GM23338 (cell line): Measurements from ENCODE around the gene SLC25A11. TPM values are rescaled to one million over a fixed set of nuclear protein-coding genes. Genes with fewer than 3 reads are reported as not detected.

ENCODE experiments used
- ATAC-seq: fragments of 200-7000 bp; cut with Tn5 transposase; 3 replicates; pipeline ENCODE4 v1.9.1; 2020
- DNase-seq: peaks from one replicate; pipeline ENCODE4 v3.0.0-alpha.2; 2015; ENCODE audit warnings: low spot score
- H2AFZ ChIP-seq: fragments of 200-600 bp; sonication (generic); 2 replicates; pipeline ENCODE4 v1.8.0; 2016; ENCODE audit warnings: antibody characterized with exemption, mild to moderate bottlenecking, moderate library complexity
- H3F3A ChIP-seq: fragments of 200-600 bp; sonication (generic); replicated peaks from 2 replicates; pipeline ENCODE4 v1.8.0; 2017; ENCODE audit warnings: antibody characterized with exemption, mixed run types, low read depth
- H3K27ac ChIP-seq: fragments of 200-600 bp; sonication (generic); 2 replicates; pipeline ENCODE4 v1.6.1; 2016; ENCODE audit warnings: low read depth
- H3K27me3 ChIP-seq: fragments of 200-600 bp; sonication (generic); 2 replicates; pipeline ENCODE4 v1.8.0; 2016; ENCODE audit warnings: mild to moderate bottlenecking, mixed run types, moderate library complexity; ENCODE audit not compliant: insufficient read depth
- H3K36me3 ChIP-seq: fragments of 200-600 bp; sonication (generic); 2 replicates; pipeline ENCODE4 v1.8.0; 2016; ENCODE audit warnings: mild to moderate bottlenecking; ENCODE audit not compliant: insufficient read depth
- H3K4me1 ChIP-seq: fragments of 200-600 bp; sonication (generic); 2 replicates; pipeline ENCODE4 v1.8.0; 2016; ENCODE audit warnings: mild to moderate bottlenecking, moderate library complexity; ENCODE audit not compliant: insufficient read depth
- H3K4me2 ChIP-seq: fragments of 200-600 bp; sonication (generic); 2 replicates; pipeline ENCODE4 v1.7.1; 2017; ENCODE audit warnings: mixed run types
- H3K4me3 ChIP-seq: fragments of 200-600 bp; sonication (generic); 2 replicates; pipeline ENCODE4 v1.6.1; 2016; ENCODE audit warnings: mixed run types
- H3K79me2 ChIP-seq: fragments of 200-600 bp; sonication (generic); replicated peaks from 2 replicates; pipeline ENCODE4 v1.8.0; 2017; ENCODE audit warnings: mild to moderate bottlenecking; ENCODE audit not compliant: insufficient read depth
- H3K9me2 ChIP-seq: fragments of 200-600 bp; sonication (generic); 2 replicates; pipeline ENCODE4 v1.8.0; 2017; ENCODE audit not compliant: insufficient read depth
- H4K20me1 ChIP-seq: fragments of 200-600 bp; sonication (generic); replicated peaks from 2 replicates; pipeline ENCODE4 v1.8.0; 2017; ENCODE audit warnings: mild to moderate bottlenecking; ENCODE audit not compliant: insufficient read depth
- H3K27ac Mint-ChIP-seq: 2 replicates; pipeline ENCODE4 v1.8.0; 2020; ENCODE audit warnings: inconsistent platforms, mild to moderate bottlenecking, moderate library complexity, mixed read lengths
- H3K27me3 Mint-ChIP-seq: 3 replicates; pipeline ENCODE4 v1.8.0; 2022; ENCODE audit warnings: low read depth, mild to moderate bottlenecking, moderate library complexity, mixed read lengths, inconsistent platforms; ENCODE audit not compliant: insufficient read depth, poor library complexity
- H3K36me3 Mint-ChIP-seq: 3 replicates; pipeline ENCODE4 v1.8.0; 2021; ENCODE audit warnings: low read depth, mild to moderate bottlenecking, inconsistent platforms, moderate library complexity, mixed read lengths
- H3K4me1 Mint-ChIP-seq: 3 replicates; pipeline ENCODE4 v1.8.0; 2020; ENCODE audit warnings: mild to moderate bottlenecking, inconsistent platforms, mixed read lengths
- H3K4me3 Mint-ChIP-seq: 3 replicates; pipeline ENCODE4 v1.8.0; 2021; ENCODE audit warnings: moderate library complexity, mild to moderate bottlenecking, inconsistent platforms, mixed read lengths
- H3K9me3 Mint-ChIP-seq: 3 replicates; pipeline ENCODE4 v1.8.0; 2020; ENCODE audit warnings: moderate library complexity, mild to moderate bottlenecking, inconsistent platforms, mixed read lengths
- CTCF ChIP-seq, 2 experiments: fragments of 200-600 bp in 1 of 2; sonication (generic) in 1 of 2; conservative IDR thresholded peaks; 2 replicates each; pipeline versions ENCODE4 v1.5.1 to v1.6.1; 2016 to 2017; ENCODE audit warnings: antibody characterized with exemption in 2 of 2, low read depth in 2 of 2, mild to moderate bottlenecking in 2 of 2, moderate library complexity in 1 of 2
- STAT1 ChIP-seq: IDR thresholded peaks from one replicate; pipeline ENCODE4 v1.6.1; 2016; ENCODE audit warnings: antibody characterized with exemption; ENCODE audit not compliant: unreplicated experiment
- ZNF462 ChIP-seq: fragments of 250-450 bp; sonication (Bioruptor Pico); IDR thresholded peaks from 2 replicates; pipeline ENCODE4 v1.5.0; 2020; ENCODE audit warnings: mild to moderate bottlenecking, moderate library complexity
- polyA plus RNA-seq: library from polyadenylated mRNA; unstranded; fragments of >200 nt; fragmentation: Nextera tagmentation; extraction: Ambion mirVana; gene quantifications from 2 replicates; pipeline ENCODE4 v1.2.1, GENCODE V29; 2016
- total RNA-seq: library from RNA; depleted of rRNA; stranded (reverse); fragments of >200 nt; shearing (Covaris generic); gene quantifications from 2 replicates; pipeline ENCODE4 v1.2.3, GENCODE V29; 2014

The SLC25A11 gene
- total and polyA plus RNA-seq, 2 experiments from 2014 or later, result 37.8 to 73.6 TPM

GRCh38 chr17:4982305-4982704 lies 42.5 kb upstream of the SLC25A11 start:
- H3K27ac Mint-ChIP-seq, result no peak overlapping the region
- no peaks in the 10 kb centered on the region for H3K79me2 ChIP-seq
- H3K4me3 Mint-ChIP-seq, result no peak overlapping the region; the same call in 2 of the 3 replicates
- H3K4me1 Mint-ChIP-seq, result peaks cover 20% of the 10 kb centered on the region
- H3F3A ChIP-seq, result peaks cover 11% of the 10 kb centered on the region; the same call in 1 of the 2 replicates
- no peak for TF ChIP-seq STAT1
- TF ChIP-seq ZNF462 (CRISPR knock-in tag), result no peak
- TF ChIP-seq CTCF (conservative IDR thresholded peaks at IDR 0.05; ENCODE audit: low read depth in 2 of 2), result no peak
- peaks cover 19% of the 10 kb centered on the region for H3K27me3 Mint-ChIP-seq
- no peak overlapping the region for H2AFZ ChIP-seq
- no peaks in the 10 kb centered on the region for H3K36me3 ChIP-seq
- DNase-seq, result no peak
- ATAC-seq, result no peak
- H3K27me3 ChIP-seq, result peaks cover 18% of the 10 kb centered on the region
- no peak overlapping the region for H3K4me3 ChIP-seq
- H3K9me3 Mint-ChIP-seq, result no peaks in the 10 kb centered on the region; the same call in 2 of the 3 replicates
- no peaks in the 10 kb centered on the region for H4K20me1 ChIP-seq
- H3K9me2 ChIP-seq, result no peaks in the 10 kb centered on the region
- H3K4me1 ChIP-seq, result peaks cover 9% of the 10 kb centered on the region
- no peak overlapping the region for H3K4me2 ChIP-seq
- no peak overlapping the region for H3K27ac ChIP-seq
- peaks cover 7% of the 10 kb centered on the region for H3K36me3 Mint-ChIP-seq
